ENCODE results near the gene OMP.

DNA sequence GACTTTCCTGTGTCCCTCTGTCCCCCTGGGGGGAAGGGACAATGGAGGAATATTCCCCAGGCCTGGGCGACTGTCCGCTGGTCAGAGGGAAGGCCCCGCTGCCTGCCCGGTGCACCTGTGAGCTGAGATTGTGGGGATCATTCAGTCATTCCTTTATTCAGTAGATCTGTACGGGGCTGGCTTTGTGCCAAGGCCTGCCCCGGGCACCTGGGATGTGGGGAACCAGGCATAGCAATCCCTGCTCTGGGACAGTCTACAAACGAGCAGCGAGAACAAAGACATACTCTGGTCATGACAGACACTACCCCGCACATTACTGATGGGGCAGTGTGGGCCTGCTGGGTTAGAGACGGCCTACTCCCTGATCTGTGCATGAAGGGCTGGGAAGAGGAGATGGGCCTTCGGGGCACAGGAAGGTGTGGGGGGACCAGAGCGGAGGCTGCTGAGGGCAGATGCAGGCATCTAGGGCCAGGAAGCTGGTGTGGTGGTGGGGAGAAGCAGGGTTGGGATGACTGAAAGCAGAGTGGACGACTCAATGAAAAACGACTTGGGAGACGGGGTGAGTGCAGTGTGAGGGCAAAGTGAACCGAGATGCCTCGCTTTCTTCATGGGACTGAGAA lies 23.6 kb downstream of the OMP start:
- TF ChIP-seq EZH2 (IDR thresholded peaks at IDR 0.05; ENCODE audit: insufficient read depth, low read length) = no peak
- TF ChIP-seq, protein P1, sequence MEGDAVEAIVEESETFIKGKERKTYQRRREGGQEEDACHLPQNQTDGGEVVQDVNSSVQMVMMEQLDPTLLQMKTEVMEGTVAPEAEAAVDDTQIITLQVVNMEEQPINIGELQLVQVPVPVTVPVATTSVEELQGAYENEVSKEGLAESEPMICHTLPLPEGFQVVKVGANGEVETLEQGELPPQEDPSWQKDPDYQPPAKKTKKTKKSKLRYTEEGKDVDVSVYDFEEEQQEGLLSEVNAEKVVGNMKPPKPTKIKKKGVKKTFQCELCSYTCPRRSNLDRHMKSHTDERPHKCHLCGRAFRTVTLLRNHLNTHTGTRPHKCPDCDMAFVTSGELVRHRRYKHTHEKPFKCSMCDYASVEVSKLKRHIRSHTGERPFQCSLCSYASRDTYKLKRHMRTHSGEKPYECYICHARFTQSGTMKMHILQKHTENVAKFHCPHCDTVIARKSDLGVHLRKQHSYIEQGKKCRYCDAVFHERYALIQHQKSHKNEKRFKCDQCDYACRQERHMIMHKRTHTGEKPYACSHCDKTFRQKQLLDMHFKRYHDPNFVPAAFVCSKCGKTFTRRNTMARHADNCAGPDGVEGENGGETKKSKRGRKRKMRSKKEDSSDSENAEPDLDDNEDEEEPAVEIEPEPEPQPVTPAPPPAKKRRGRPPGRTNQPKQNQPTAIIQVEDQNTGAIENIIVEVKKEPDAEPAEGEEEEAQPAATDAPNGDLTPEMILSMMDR (IDR thresholded peaks at IDR 0.05; ENCODE audit: insufficient read depth, low read depth, low read length) = no peak

Measured in astrocyte (in vitro differentiated cells and primary cell).